Measurements from ENCODE around the gene ASGR2.
"Not testable (repeated sequence)": the region's sequence is repeated elsewhere in the genome, so short reads cannot be mapped to it uniquely, and the experiment has no call there.

The ASGR2 gene

DNA sequence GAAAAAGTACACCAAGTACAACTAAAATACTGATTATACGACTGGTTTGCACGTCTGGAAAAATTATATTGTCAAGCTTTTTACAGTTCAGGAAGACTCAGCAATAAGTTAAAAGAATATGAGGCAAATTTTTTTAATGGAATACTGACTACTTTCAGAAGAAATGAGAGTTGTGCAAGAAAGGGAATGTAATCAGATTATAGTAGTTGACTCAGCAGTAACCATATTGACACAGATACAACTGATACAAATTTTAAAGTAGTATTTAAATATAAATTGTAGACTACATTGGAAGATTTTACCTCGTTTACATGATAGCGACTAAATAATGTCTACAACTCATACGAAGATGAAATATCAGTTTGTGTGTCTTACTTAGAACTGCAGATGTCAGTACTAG lies 16.7 kb downstream of the ASGR2 start:
- DNase-seq: no peak

DNA sequence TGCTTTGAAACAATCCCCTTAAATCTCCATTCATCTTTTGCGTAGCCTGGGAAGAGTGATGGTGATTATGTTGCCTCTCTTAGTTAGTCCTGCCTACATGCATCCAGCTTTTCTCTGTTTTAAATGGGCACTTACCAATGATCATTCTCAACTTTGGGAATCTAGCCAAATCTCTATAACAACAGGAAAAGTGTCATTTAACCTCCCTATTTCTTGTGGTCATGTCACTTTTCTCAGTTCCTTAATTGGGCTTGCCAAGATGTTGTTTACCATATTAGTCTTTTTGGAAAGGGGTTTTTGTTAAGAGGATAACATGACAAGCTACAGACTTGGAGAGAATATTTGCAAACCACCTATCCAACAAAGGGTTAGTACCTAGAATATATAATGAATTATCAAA lies 19.0 kb downstream of the ASGR2 start:
- no peak for DNase-seq

DNA sequence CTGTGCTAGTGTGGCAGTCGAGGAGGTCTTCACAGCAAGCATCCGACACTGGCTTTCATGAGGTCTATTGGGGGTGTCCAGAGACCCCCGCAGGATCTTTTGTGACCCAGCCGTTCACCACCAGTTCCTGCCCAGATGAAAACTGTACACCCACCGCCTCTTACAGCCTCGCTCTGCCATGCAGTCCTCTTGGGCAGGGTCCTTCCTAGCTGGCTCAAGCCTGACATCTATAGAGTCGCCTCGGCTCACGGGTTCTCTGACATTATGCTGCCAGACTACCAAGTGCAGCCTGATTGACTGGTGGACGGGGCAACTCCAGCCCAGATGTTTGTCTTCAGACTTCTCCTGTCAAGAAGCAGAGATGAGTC lies 20.0 kb downstream of the ASGR2 start:
- no peak for DNase-seq

DNA sequence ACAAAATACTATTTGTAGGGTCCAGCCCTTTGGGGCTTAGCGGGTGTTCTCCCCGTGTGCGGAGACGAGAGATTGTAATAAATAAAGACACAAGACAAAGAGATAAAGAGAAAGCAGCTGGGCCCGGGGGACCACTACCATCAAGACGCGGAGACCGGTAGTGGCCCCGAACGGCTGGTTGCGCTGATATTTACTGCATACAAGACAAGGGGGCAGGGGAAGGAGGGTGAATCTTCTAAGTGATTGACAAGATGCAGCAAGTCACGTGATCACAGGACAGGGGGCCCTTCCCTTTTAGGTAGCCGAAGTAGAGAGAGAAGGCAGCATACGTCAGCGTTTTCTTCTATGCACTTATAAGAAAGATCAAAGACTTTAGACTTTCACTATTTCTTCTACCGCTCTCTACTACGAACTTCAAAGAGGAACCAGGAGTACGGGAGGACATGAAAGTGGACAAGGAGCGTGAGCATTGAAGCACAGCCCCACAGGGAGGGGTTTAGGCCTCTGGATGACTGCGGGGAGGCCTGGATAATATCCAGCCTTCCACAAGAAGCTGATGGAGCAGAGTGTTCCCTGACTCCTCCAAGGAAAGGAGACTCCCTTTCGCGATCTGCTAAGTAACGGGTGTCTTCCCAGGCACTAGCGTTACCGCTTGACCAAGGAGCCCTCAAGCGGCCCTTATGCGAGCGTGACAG lies 23.2 kb downstream of the ASGR2 start:
- not testable (repeated sequence) for DNase-seq

DNA sequence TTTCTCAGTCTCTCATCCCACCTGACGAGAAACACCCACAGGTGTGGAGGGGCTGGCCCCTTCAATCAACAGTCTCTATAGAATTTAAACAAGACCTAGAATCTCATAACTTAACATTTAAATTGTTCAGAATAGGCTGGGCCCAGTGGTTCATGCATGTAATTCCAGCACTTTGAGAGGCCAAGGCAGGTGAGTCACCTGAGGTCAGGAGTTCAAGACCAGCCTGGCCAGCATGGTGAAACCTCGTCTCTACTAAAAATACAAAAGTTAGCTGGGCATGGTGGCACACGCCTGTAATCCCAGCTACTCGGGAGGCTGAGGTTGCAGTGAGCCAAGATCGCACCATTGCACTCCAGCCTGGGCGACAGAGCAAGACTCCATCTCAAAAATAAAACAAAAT lies 25.1 kb downstream of the ASGR2 start:
- DNase-seq: not testable (repeated sequence)

DNA sequence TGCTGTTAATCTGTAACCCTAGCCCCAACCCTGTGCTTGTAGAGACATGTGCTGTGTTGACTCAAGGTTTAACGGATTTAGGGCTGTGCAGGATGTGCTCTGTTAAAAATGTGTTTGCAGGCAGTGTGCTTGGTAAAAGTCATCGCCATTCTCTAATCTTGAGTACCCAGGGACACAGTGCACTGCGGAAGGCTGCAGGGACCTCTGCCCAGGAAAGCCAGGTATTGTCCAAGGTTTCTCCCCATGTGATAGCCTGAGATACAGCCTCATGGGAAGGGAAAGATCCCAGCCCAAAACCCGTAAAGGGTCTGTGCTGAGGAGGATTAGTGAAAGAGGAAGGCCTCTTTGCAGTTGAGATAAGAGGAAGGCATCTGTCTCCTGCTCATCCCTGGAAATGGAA lies 26.2 kb downstream of the ASGR2 start:
- not testable (repeated sequence) for DNase-seq

DNA sequence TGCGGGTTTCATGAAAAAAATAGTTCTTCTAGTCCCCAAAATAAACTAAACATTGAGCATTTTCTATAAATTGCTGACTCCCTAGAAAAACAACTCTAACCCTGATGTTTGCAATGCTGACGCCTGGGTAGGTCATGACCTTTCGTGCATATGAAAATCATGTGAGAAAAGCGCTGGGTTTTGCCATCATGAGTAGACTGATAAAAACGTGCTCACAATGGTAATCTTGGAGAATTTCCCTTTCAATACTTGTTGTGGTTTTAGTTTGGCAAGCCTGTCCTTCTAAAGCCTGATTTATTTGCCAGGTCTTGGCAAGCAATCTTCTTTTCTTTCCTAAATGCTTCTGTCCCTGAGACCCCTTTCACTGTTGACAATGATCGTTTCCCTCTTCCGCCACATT lies 30.5 kb downstream of the ASGR2 start:
- DNase-seq: no peak

DNA sequence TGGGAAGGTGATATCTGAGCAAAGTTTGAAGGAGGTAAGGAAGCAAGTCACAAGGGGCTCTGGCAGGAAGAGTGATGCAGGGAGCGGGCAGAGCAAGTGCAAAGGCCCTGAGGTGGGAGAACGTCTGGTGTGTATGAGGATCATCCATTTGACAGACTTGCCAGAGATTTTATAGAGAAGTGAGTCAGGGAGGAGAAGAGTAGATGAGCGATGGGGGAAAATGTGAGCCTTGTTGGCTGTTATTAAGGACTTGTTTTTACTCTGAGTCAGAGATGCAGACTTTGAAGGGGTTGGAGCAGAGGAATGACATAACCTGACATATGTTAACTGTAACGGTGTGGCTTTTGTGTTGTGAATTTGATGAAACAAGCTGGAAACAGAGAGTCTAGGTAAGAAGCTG lies 31.0 kb downstream of the ASGR2 start:
- DNase-seq: no peak

DNA sequence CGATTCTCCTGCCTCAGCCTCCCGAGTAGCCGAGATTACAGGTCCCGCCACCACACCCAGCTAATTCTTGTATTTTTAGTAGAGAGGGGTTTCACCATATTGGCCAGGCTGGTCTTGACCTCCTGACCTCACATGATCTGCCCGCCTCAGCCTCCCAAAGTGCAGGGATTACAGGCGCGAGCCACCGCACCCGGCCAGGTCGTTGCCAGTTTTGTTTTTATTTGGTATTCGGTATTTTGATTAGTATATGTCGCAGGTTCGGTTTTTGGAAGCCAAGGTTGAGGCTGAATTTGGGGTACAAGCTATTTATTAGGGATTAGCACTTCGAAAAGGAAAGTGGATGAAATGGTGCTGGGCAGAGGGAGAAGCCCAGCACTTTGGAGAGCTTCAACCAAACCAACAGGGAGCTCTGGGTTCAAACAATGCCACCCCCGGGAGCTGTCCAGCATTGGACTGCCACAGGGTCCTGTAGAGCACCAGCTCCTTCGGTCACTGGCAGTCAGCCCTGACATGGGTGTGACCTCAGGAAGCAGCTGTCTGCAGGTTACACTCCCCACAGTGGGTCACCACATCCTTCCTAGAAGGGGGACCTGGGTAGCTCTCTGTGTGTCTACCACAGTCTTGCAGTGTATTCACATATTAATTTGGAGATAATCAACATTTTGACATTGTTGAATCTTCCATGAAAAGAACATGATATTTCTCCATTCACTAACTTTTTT lies 33.1 kb downstream of the ASGR2 start:
- DNase-seq: no peak

DNA sequence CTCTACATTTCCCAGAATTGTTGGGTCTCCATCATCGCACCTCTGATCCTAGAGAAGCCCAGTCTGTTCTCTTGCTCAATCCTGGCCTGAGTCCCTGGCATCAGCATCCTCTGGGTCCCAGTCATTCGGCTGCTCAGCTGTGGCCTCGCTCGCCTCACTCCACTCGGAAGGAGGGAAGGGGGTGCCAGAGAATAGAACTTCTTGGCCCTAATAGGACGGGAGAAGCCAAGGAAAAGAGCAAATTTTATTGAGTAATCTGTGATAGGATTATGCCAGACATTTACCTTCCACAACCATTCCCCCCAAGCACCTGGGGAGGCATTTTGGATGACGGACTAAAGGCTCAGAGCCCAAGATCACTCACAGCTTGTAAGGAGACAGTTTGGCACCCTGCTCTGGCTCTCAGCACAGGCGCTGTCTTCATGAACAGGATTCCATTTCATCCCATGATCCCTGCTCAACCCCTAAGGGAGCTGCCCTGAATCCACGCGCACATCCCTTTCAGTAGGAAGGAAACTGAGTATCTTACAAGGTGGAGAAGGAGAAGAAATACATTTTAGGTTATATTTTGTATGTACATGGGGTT lies 34.1 kb downstream of the ASGR2 start:
- DNase-seq: no peak

DNA sequence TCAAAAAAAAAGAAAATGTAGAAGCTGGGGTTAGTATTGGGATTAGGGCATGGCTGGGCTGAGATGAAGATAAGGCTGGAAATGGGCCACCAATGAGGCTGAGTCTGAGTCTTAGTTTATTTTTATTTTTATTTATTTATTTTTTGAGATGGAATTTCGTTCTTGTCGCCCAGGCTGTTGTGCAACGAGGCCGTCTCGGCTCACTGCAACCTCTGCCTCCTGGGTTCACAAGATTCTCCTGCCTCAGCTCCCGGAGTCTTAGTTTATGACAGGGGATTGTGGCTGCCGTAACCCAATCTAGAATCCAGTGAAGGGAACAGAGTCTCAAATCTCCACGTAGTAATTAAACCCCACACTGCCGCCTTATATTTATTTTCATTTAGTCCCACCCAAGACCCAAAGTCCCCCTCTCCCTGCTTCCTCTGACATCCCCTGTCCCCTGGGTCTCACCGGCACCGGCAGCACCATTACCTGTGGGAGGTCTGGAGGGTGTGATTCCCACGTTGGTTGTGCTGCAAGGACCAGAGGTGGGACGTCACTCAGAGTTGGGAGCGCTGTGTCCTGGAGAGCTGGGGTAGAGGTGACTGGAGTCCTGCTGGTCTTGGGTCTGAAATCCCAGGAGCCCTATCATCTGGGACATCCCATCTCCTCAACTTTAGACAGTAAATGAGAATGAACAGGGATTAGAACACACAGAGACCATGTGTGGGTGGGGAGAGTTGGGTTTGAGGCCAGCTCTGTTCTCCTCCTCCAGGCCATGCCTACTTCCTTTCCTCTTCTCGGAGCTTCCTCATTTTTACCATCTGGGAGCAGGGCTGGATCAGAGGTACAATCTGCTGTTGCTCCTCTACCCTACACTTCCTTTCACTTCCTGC lies 34.8 kb downstream of the ASGR2 start, which contains the start of gene CLEC10A:
CLEC10A (minus strand) TSS at position 671 of the 875 bp plus-strand sequence. CDS start 1,439 bp downstream, outside the sequence.
- no peak for DNase-seq

DNA sequence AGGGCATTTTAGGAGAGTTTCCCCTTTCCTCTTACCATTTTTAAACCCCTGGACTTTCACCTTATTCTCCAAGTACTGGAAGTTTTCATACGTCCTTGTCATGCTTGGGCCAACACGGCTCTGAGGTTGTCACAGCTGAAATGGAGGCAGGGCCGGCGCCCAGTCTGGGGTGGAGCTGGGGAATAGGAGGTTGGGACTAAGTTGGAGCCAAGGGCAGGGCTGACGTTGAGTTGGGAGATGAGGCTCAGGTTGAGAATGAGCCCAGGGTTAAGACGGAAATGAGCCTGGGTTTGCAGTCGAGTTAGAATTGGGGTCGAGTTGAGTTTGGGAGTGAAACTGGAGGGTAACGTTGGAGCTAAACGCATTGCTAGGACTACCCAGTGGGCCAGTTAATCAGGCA lies 35.9 kb downstream of the ASGR2 start:
- DNase-seq: no peak

DNA sequence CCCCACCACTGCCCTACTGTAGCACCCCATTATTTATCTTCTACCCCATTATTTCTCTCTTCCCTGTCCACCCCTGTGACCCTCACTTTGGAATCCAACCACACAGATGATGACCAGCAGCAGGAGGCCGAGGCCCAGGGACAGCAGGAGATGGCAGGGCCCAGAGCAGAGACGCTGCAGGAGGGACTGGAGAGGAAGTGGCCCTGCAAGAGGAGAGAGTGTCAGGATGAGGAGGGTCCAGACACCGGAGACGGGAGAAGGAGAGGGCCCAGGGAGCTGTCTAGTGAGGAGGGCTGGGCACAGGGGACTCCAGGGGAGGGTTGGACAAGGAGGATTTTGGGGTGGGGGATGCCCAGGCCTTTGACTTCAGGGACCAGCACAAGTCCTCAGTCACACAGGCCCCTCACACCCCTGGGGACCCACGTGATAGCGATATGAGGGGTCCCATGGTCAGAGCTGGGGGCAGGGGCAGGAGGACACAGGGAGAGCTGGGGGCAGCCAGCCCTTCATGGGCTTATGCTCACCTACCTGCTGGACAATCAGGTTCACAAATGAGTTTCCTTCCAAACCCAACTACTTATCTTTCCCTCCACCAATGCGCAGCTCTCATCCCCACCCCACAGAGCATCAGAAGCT lies 36.6 kb downstream of the ASGR2 start:
- DNase-seq: no peak

DNA sequence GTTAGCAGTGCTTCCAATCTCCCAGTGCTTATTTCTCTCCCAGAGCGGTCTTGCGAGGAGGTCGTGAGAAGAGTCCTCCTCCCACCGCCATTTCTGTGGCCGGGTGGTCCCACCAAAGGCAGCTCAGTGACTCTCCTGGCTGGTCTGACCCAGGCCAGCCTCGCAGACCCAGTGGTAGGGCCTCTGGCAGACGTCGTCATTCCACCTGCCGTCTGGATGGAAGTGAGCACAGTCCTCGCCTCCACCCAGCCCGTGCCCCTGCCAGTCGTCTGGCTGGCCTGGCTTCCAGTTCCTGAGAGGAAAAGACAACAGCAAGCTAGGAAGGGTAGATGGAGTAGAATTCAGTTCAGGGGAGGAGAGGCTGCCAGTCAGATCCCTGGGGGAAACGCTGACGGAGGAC lies 39.7 kb downstream of the ASGR2 start:
- no peak for DNase-seq

DNA sequence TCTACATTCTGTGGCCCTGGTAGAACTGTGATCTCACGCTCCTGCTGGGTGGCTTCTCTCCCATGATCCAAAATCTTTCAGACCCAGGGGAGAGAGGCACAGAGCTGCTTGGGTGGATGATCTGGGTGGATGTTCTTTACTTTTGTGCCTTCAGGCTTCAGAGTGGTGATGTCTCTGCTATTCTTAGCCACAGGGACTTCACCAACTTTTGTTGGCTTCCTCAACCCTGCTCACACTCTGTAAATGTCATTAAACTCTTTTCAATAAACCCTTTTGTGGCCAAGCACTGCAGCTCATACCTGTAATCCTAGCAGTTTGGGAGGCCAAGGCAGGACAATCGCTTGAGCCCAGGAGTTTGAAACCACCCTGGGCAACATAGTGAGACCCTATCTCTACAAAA lies 42.2 kb downstream of the ASGR2 start:
- DNase-seq: no peak

DNA sequence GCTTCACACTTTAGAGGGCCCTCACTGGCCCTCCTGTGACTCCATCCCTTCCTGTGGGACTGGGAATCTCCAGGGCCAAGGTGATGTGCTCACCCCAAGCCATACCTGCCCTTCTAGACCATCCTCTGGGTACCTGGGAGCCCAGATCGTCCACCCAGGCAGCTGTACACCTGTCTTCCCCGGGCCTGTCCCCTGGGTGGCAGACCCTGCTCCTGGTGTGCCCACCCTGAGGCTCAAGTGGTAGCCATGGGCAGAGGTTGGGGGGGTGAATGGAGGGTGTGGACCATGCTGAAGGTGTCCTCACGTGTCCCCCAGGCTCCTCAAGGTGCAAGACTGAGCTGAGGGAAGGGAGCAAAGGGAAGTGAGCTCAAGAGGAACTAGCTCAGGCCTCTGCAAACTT lies 43.9 kb downstream of the ASGR2 start:
- DNase-seq: no peak

DNA sequence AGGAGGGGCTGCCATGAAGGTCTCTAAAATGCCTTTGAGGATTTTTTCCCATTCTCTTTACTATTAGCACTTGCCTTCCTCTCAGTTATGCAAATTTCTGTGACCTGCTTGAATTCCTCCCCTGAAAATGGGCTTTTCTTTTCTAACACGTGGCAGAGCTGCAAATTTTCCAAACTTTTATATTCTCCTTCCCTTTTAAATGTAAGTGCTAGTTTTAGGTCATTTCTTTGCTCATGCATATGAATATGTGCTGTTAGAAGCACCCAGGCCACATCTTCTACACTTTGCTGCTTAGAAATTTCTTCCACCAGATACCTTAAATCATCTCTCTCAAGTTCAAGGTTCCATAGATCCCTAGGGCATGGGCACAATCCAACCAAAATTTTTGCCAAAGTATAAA lies 46.4 kb downstream of the ASGR2 start:
- no peak for DNase-seq

DNA sequence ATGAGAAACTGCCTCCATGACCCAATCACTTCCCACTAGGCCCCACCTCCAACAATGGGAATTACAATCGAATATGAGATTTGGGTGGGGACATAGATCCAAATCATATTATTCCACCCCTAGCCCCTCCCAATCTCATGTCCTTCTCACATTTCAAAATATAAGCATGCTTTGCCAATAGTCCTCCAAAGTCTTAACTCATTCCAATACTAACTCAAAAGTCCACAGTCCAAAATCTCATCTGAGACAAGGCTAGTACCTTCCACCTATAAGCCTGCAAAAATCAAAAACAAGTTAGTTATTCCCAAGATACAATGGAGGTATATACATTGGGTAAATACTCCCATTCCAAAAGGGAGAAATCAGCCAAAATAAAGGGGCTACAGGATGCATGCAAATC lies 47.4 kb downstream of the ASGR2 start:
- DNase-seq: no peak

DNA sequence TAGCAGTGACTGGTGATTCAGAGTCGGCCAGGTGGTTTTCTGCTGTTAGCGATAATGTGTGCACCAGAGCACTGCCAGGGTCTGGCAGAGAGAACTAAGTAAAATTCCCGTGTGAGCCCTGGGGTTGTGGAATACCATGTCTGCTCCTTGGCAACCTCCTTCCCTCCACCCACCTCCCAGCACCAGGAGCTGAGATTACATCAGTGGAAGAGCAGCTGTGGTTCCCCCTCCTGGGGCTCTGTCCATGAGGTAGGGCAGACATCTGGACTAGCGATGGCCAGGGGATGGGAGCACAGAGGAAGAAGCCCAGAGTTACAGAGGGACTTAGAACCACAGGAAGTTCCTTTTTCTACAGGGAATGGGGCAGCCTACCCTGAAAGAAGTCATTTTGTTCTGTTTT lies 50.4 kb downstream of the ASGR2 start:
- DNase-seq: no peak

DNA sequence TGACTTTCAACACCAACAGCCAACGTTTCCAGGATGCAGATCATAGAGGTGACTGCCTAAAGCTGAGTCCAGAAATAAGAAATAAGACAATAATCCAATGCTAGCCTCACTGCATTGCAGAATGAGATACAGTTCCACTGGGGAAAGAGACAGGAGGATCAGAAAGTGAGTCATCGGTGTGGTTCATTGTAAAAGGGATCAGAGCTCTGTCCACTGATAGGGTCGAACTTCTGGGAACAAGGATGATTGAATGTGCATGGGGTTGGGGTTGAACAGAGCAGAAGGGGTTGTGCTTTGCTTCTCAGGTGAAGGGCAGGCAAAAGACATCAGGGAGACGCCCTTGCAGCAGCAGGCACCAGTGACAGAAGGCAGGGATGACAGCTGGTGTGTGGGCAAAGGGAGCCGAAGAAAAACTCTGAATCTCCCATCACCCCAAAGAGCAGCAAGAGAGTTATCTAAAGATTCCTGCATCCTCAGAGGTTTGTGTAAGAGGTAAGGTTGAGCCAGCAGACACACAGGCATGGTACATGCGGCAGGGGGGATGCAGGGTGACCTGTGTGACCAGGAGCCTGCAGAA lies 51.0 kb downstream of the ASGR2 start:
- DNase-seq: no peak

DNA sequence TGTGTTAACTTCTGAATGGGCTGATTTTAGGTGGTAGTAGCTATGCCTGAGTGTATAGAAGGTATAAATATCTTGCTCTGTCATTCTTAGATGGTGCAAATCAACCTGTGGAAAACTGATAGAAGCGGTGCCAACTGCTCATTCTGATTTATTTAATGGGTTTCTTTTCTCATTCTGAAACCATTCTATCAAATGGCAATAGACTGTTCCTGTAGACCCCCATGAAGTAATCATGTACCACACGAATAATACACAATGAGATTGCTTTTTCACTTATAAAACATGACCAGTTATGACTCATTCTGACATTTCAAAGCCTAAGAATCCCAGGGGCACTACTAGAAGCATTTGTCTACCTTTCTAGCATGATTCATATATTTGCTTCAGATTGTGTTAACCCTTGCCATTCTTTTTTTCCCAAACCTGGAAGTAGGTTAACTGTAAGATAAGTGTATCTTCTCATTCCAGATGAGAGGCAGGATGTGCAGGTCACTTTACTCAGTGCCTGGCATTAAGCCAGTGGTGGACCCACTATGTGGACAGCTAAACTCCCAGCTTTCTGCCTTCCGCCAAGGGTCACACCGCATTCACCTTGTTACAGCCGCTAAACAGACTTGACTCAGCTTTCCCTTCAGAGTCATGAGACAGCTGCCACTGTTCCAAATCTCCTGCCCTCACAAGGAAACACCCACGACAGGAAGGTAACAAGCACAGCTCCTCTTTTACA lies 54.3 kb downstream of the ASGR2 start:
- DNase-seq: no peak

Data from NCI-H146 (cell line).